ENCODE results near the gene CSNK1G2. TPM values are rescaled to one million over a fixed set of nuclear protein-coding genes. Genes with fewer than 3 reads are reported as not detected.
A peak's percentile ranks its signal among the peaks of the same experiment; 100 is the strongest.

CSNK1G2 gene
- total and polyA plus RNA-seq, 2 of the 13 experiments (the other 11 are each of a cell fraction or from before 2014, with no cell fraction given), result 53.8 to 72.5 TPM

GRCh38 chr19:1907563-1908363, 33.2 kb upstream of the CSNK1G2 start (continued):
- TF ChIP-seq HES4 (CRISPR knock-in tag; IDR thresholded peaks at IDR 0.05; ENCODE audit: borderline replicate concordance) (no peak), HDAC6 (IDR thresholded peaks at IDR 0.05; ENCODE audit: low read depth, low read length) (no peak), HNRNPLL (IDR thresholded peaks at IDR 0.05; ENCODE audit: low read depth, low read length, poor library complexity, severe bottlenecking) (peak; percentile 18), TCF12 (IDR thresholded peaks at IDR 0.05) (no peak), TCF12 (CRISPR knock-in tag; IDR thresholded peaks at IDR 0.05) (no peak; the same call in 1 of the 2 replicates), TOE1 (CRISPR knock-in tag; IDR thresholded peaks at IDR 0.05) (no peak), HOXA7 (CRISPR knock-in tag; IDR thresholded peaks at IDR 0.05) (no peak), ZSCAN25 (CRISPR knock-in tag; IDR thresholded peaks at IDR 0.05) (no peak), ZBTB44 (CRISPR knock-in tag; IDR thresholded peaks at IDR 0.05) (no peak), ZNF713 (CRISPR knock-in tag; IDR thresholded peaks at IDR 0.05) (no peak), MAFG (CRISPR knock-in tag; IDR thresholded peaks at IDR 0.05) (no peak), ATF4 (CRISPR knock-in tag; IDR thresholded peaks at IDR 0.05) (no peak), PRDM4 (CRISPR knock-in tag; IDR thresholded peaks at IDR 0.05; ENCODE audit: borderline replicate concordance) (no peak), UBTF (CRISPR knock-in tag; IDR thresholded peaks at IDR 0.05) (peak; percentile 86), ZBTB34 (CRISPR knock-in tag; IDR thresholded peaks at IDR 0.05) (peak; percentile 71; the same call in 1 of the 2 replicates), MAZ (IDR thresholded peaks at IDR 0.05; ENCODE audit: borderline replicate concordance, low read depth, low read length) (no peak), MAZ (CRISPR knock-in tag; IDR thresholded peaks at IDR 0.05; ENCODE audit: low read depth) (no peak; the same call in 1 of the 2 replicates), SATB2 (CRISPR knock-in tag; IDR thresholded peaks at IDR 0.05) (no peak), BHLHE40 (IDR thresholded peaks at IDR 0.05; ENCODE audit: low read length) (no peak), IRF2 (CRISPR knock-in tag; IDR thresholded peaks at IDR 0.05) (no peak), ZNF441 (CRISPR knock-in tag; IDR thresholded peaks at IDR 0.05; ENCODE audit: borderline replicate concordance) (no peak; the same call in 1 of the 2 replicates)
